SK-N-SH (cell line): ENCODE results near the gene CLIC5.

Source experiments
- EZH2phosphoT487 ChIP-seq: fragments of 200-600 bp; sonication (generic); IDR thresholded peaks from 2 replicates; pipeline ENCODE4 v1.6.1; 2017; ENCODE audit warnings: low read depth, mixed run types, mild to moderate bottlenecking, antibody characterized with exemption, moderate library complexity, borderline replicate concordance
- FOSL2 ChIP-seq: IDR thresholded peaks from 2 replicates; pipeline ENCODE4 v1.4.0; 2012; ENCODE audit warnings: low read depth, mild to moderate bottlenecking, moderate library complexity, borderline replicate concordance
- GABPA ChIP-seq: IDR thresholded peaks from 2 replicates; pipeline ENCODE4 v1.4.0; 2012; ENCODE audit warnings: low read depth, mild to moderate bottlenecking
- JUND ChIP-seq: IDR thresholded peaks from 2 replicates; pipeline ENCODE4 v1.4.0; 2012
- MAX ChIP-seq: IDR thresholded peaks from 2 replicates; pipeline ENCODE4 v1.4.0; 2012; ENCODE audit warnings: low read depth
- MXI1 ChIP-seq: IDR thresholded peaks from 2 replicates; pipeline ENCODE4 v1.6.1; 2012; ENCODE audit warnings: mild to moderate bottlenecking, low read depth, low read length, improper control_type of control experiment
- POLR2AphosphoS5 ChIP-seq: IDR thresholded peaks from 2 replicates; pipeline ENCODE4 v1.6.1; 2012; ENCODE audit warnings: low read depth, low read length
- RAD21 ChIP-seq: IDR thresholded peaks from 2 replicates; pipeline ENCODE4 v1.6.1; 2012; ENCODE audit warnings: mild to moderate bottlenecking, low read length
- REST ChIP-seq: IDR thresholded peaks from 2 replicates; pipeline ENCODE4 v1.6.1; 2012; ENCODE audit warnings: mild to moderate bottlenecking, low read depth, low read length, moderate library complexity
- RXRA ChIP-seq: IDR thresholded peaks from 2 replicates; pipeline ENCODE4 v1.4.0; 2012; ENCODE audit warnings: low read depth, mild to moderate bottlenecking, borderline replicate concordance
- TCF12 ChIP-seq: IDR thresholded peaks from 2 replicates; pipeline ENCODE4 v1.4.0; 2012
- YY1 ChIP-seq: IDR thresholded peaks from 2 replicates; pipeline ENCODE4 v1.4.0; 2012; ENCODE audit warnings: low read depth, mild to moderate bottlenecking
- TF ChIP-seq, protein P1 (sequence below): fragments of 200-600 bp; sonication (generic); IDR thresholded peaks from 2 replicates; pipeline ENCODE4 v1.6.1; 2017; ENCODE audit warnings: antibody characterized with exemption, mild to moderate bottlenecking, moderate library complexity

GRCh38 chr6:45924763-45925342 is 90.8 kb downstream of the CLIC5 start:
- no peak for TF ChIP-seq RAD21
- TF ChIP-seq POLR2AphosphoS5 = no peak
- TF ChIP-seq, protein P1, sequence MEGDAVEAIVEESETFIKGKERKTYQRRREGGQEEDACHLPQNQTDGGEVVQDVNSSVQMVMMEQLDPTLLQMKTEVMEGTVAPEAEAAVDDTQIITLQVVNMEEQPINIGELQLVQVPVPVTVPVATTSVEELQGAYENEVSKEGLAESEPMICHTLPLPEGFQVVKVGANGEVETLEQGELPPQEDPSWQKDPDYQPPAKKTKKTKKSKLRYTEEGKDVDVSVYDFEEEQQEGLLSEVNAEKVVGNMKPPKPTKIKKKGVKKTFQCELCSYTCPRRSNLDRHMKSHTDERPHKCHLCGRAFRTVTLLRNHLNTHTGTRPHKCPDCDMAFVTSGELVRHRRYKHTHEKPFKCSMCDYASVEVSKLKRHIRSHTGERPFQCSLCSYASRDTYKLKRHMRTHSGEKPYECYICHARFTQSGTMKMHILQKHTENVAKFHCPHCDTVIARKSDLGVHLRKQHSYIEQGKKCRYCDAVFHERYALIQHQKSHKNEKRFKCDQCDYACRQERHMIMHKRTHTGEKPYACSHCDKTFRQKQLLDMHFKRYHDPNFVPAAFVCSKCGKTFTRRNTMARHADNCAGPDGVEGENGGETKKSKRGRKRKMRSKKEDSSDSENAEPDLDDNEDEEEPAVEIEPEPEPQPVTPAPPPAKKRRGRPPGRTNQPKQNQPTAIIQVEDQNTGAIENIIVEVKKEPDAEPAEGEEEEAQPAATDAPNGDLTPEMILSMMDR = no peak
- TF ChIP-seq YY1 = no peak
- no peak for TF ChIP-seq EZH2phosphoT487
- TF ChIP-seq MXI1 = no peak
- no peak for TF ChIP-seq FOSL2
- no peak for TF ChIP-seq MAX
- TF ChIP-seq RXRA = no peak
- TF ChIP-seq TCF12 = no peak
- no peak for TF ChIP-seq REST
- TF ChIP-seq GABPA = no peak
- no peak for TF ChIP-seq JUND
